ENCODE measurements around the gene SEMA3E. TPM values are rescaled to one million over a fixed set of nuclear protein-coding genes. Genes with fewer than 3 reads are reported as not detected.

The SEMA3E gene
- total RNA-seq, 4 donors from 2014 or later: 1.5 to 5.3 (median 3.5) TPM

DNA sequence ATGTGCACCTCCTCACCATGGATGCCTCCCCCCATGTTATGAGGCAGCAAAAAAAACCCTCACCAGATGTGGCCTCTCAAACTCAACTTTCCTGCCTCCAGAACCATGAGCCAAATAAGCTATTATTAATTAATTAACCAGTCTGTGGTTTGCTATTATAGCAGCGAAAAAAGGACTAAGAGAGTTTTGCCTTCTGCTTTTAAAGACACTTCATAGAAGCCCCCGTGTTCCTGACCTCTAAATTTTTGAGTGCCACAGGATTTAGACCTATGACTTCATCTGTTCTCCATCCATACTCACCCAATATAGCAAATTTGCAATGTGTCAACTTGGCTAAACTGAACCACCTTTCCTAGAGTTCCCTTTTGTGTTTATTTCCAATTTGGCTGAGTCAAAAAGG is 9.2 kb upstream of the SEMA3E start:
- no peak for TF ChIP-seq CTCF (IDR thresholded peaks at IDR 0.05; ENCODE audit: low read depth)

- no peak for TF ChIP-seq CTCF (IDR thresholded peaks at IDR 0.05; ENCODE audit: low read depth)
These were observed 7.1 kb upstream of the SEMA3E start for GRCh38 chr7:83655951-83656556.

DNA sequence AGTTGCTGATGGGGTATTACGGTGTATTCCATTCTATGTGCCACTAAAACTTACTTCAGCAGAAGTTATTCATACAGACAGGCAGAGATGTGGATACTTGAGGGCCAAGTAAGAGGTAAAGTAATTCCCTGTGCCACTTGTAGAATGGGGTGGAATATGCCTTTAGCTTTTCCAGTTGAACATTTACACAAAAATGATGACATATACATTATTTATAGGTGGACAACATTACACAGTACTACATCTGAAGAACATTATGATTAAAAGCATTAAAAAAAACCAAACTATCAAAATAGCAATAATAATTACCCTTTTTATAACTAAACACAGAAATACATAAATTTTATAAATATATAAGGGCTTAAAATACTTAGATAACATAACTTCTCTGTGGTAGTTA is 3.5 kb upstream of the SEMA3E start:
- TF ChIP-seq CTCF (IDR thresholded peaks at IDR 0.05; ENCODE audit: low read depth): no peak

DNA sequence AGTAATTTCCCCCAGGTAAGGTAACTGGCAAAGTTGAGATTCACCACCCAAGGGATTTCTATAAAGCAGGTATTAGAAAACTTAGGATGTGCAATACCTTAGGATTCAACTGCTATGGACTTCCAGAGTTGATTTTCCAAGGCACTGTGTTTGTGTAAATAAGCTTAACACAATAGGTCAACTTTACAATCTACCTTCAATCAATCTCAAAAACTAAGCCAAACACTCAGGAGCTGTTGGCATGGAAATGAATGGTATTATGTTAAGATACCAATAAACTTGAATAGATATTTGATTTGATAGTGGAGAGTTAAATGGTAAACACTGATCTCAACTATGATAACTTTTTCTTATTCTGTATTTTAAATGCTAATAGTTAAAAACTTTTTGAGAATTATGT is 762 bp upstream of the SEMA3E start:
- TF ChIP-seq CTCF (IDR thresholded peaks at IDR 0.05; ENCODE audit: low read depth): no peak

GRCh38 chr7:83646027-83646426 is 2.9 kb downstream of the SEMA3E start:
- TF ChIP-seq CTCF (IDR thresholded peaks at IDR 0.05; ENCODE audit: low read depth): no peak

DNA sequence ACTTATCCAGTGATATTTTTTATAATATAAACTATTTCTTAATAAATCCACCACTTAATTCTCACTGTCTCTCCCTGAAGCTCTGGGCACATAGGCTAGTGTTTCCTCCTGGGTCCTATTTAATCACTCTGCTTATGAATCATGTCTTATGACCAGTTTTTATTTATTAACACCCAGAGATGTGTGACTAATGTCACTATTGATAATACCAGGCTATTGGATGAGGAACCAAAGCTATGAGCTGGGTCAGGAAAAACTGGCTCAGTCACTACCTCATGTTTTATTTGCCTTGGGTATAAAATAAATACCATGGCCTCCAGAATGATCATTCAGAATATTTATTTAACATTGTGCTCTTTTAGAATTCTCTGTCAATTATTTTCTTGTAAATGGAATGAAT is 5.2 kb downstream of the SEMA3E start:
- TF ChIP-seq CTCF (IDR thresholded peaks at IDR 0.05; ENCODE audit: low read depth): no peak

GRCh38 chr7:83643012-83643411 is 5.9 kb downstream of the SEMA3E start:
- no peak for TF ChIP-seq CTCF (IDR thresholded peaks at IDR 0.05; ENCODE audit: low read depth)
